Gastroesophageal sphincter (tissue), 4 donors: ENCODE data around the gene LRRC45. TPM values are rescaled to one million over a fixed set of nuclear protein-coding genes. Genes with fewer than 3 reads are reported as not detected.

Experiments
- ATAC-seq: fragments of 150-250 bp; one replicate; pipeline ENCODE4 v1.9.1; 2016; ENCODE audit warnings: mild to moderate bottlenecking, moderate library complexity
- H3K27ac ChIP-seq, 4 donors: fragments of 200-600 bp; sonication (generic) in 3 of 4; 1 replicate in 3 of 4; 2 replicates in 1 of 4; pipeline ENCODE4 v1.5.1; 2016 to 2019
- H3K27me3 ChIP-seq: fragments of 200-600 bp; sonication (generic); one replicate; pipeline ENCODE4 v1.5.1; 2019
- H3K36me3 ChIP-seq, 2 donors: fragments of 200-600 bp; sonication (generic); one replicate each; pipeline ENCODE4 v1.5.1; 2019; ENCODE audit warnings: control low read depth in 1 of 2
- H3K4me1 ChIP-seq, 3 donors: fragments of 200-600 bp; sonication (generic); 1 replicate in 2 of 3; 2 replicates in 1 of 3; pipeline ENCODE4 v1.5.1; 2016 to 2019; ENCODE audit warnings: control low read depth in 2 of 3
- H3K4me3 ChIP-seq, 2 donors: fragments of 200-600 bp; sonication (generic); one replicate each; pipeline ENCODE4 v1.5.1; 2019; ENCODE audit warnings: mild to moderate bottlenecking in 1 of 2, moderate library complexity in 1 of 2
- H3K9me3 ChIP-seq, 3 donors: fragments of 200-600 bp; sonication (generic); one replicate each; pipeline ENCODE4 v1.5.1; 2017 to 2019; ENCODE audit warnings: control low read depth in 2 of 3
- EP300 ChIP-seq: sonication (generic); formaldehyde crosslinking; IDR thresholded peaks from one replicate; pipeline ENCODE4 v1.6.1; 2017; ENCODE audit warnings: antibody characterized with exemption, mild to moderate bottlenecking
- POLR2A ChIP-seq, 2 donors: fragments of 450-650 bp; IDR thresholded peaks; one replicate each; pipeline ENCODE4 v1.6.1; 2017; ENCODE audit warnings: antibody characterized with exemption in 2 of 2, mild to moderate bottlenecking in 2 of 2, moderate library complexity in 1 of 2
- POLR2AphosphoS5 ChIP-seq: sonication (generic); formaldehyde crosslinking; IDR thresholded peaks from one replicate; pipeline ENCODE4 v1.6.1; 2017; ENCODE audit warnings: antibody characterized with exemption
- WGBS, 2 donors: methylation state at CpG; one replicate each; pipeline ENCODE4 v1.1.5; 2018; ENCODE audit warnings: low coverage in 1 of 2; 5-methylcytosine and 5-hydroxymethylcytosine counted together
- total RNA-seq, 4 donors: library from RNA; depleted of rRNA; stranded (reverse); fragments of >200 nt; gene quantifications; one replicate each; pipeline ENCODE4 v1.1.0, GENCODE V29; 2016
- TF ChIP-seq, protein P1 (sequence below), 4 experiments: fragments of 200-600 bp in 2 of 4; fragments of 450-650 bp in 2 of 4; sonication (generic) in 1 of 4; IDR thresholded peaks; one replicate each; pipeline ENCODE4 v1.5.1; 2017 to 2019; ENCODE audit warnings: antibody characterized with exemption in 4 of 4, mild to moderate bottlenecking in 2 of 4, moderate library complexity in 2 of 4

LRRC45 gene
- total RNA-seq, 4 donors from 2014 or later = 4.4 to 16.3 (median 12.4) TPM

DNA sequence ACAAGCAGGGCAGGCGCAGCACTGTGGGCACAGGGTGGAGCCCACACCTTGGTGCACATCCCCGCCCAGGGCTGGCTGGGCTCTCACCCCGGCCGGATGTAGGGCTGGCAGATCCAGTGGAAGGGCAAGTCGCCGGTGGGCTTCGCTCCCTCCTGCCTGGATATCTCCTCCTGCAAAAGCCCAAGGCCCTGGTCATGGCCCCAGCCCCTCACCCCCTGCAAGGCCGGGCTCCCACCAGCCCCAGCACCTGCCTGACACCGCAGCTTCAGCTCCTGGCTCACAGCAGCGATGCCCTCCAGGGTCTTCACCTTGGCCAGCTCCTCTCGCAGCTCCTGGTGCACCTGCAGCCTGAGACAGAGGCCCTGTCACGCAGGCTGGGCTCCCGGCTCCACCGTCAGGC is 37.5 kb downstream of the LRRC45 start:
- no CpG with 5 or more reads among the region's 14 CpGs for WGBS, 2 donors
- H3K4me3 ChIP-seq = no peak overlapping the region
- no peak overlapping the region for H3K27ac ChIP-seq
- no peaks in the 10 kb centered on the region for H3K27me3 ChIP-seq
- ATAC-seq = no peak
- TF ChIP-seq POLR2AphosphoS5 (no peak), EP300 (no peak), POLR2A (IDR thresholded peaks at IDR 0.05) (no peak)
- TF ChIP-seq, protein P1, sequence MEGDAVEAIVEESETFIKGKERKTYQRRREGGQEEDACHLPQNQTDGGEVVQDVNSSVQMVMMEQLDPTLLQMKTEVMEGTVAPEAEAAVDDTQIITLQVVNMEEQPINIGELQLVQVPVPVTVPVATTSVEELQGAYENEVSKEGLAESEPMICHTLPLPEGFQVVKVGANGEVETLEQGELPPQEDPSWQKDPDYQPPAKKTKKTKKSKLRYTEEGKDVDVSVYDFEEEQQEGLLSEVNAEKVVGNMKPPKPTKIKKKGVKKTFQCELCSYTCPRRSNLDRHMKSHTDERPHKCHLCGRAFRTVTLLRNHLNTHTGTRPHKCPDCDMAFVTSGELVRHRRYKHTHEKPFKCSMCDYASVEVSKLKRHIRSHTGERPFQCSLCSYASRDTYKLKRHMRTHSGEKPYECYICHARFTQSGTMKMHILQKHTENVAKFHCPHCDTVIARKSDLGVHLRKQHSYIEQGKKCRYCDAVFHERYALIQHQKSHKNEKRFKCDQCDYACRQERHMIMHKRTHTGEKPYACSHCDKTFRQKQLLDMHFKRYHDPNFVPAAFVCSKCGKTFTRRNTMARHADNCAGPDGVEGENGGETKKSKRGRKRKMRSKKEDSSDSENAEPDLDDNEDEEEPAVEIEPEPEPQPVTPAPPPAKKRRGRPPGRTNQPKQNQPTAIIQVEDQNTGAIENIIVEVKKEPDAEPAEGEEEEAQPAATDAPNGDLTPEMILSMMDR (IDR thresholded peaks at IDR 0.05) = no peak
- H3K4me1 ChIP-seq = peaks cover 0 to 19% (median 13%) of the 10 kb centered on the region in 3 donors
- peaks cover 0 to 87% of the 10 kb centered on the region in 2 donors for H3K36me3 ChIP-seq
- H3K9me3 ChIP-seq = no peaks in the 10 kb centered on the region

DNA sequence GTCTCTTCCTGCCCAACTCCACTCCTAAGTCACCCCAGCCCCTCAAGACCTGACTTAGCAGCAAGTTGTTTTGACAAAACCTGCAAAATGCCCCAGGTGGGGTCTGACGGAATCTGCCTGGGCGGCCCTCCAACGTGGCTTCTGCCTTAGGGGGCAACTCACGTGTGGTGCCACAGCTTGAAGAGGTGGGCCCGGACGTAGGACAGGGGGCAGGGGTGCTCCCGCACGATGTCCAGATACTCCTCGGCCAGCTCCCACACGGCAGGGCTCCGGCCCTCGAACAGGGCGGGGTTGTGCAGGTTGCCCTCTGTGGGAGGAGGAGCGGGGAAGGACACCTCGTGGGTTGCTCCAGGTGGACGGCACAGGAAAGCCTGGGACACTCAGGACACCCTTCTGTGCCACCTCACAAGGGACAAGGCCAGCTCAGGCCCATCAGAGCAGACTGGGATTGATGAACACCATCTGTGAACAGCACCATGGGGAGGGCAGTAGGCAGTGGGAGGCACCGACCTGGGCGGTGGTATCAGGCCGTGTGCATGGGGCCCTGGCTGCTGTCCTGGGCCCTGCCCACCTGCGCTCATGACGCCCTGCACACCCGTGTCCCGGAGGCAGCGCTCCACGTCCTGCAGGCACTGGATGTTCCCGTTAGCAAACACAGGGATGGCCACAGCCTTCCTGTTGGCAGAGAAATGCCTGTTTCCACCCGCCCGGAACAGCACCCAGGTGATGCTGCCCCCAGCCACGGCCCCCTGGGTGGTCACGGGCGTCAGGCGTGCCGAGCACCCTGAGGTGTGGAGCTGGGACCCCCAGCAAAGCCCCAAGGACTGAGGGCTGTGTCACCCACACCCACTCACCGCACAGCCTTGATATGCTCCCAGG is 38.2 kb downstream of the LRRC45 start:
- H3K4me3 ChIP-seq = no peak overlapping the region
- no peaks in the 10 kb centered on the region for H3K9me3 ChIP-seq
- WGBS, 2 donors = no CpG with 5 or more reads among the region's 34 CpGs
- H3K36me3 ChIP-seq = peaks cover 0 to 81% of the 10 kb centered on the region in 2 donors
- no peak for ATAC-seq
- peaks cover 0 to 24% (median 17%) of the 10 kb centered on the region in 3 donors for H3K4me1 ChIP-seq
- H3K27me3 ChIP-seq = no peaks in the 10 kb centered on the region
- H3K27ac ChIP-seq = no peak overlapping the region
- no peak for TF ChIP-seq POLR2A (IDR thresholded peaks at IDR 0.05)
- TF ChIP-seq, protein P1 (IDR thresholded peaks at IDR 0.05) = no peak
- TF ChIP-seq EP300 = no peak
- no peak for TF ChIP-seq POLR2AphosphoS5

DNA sequence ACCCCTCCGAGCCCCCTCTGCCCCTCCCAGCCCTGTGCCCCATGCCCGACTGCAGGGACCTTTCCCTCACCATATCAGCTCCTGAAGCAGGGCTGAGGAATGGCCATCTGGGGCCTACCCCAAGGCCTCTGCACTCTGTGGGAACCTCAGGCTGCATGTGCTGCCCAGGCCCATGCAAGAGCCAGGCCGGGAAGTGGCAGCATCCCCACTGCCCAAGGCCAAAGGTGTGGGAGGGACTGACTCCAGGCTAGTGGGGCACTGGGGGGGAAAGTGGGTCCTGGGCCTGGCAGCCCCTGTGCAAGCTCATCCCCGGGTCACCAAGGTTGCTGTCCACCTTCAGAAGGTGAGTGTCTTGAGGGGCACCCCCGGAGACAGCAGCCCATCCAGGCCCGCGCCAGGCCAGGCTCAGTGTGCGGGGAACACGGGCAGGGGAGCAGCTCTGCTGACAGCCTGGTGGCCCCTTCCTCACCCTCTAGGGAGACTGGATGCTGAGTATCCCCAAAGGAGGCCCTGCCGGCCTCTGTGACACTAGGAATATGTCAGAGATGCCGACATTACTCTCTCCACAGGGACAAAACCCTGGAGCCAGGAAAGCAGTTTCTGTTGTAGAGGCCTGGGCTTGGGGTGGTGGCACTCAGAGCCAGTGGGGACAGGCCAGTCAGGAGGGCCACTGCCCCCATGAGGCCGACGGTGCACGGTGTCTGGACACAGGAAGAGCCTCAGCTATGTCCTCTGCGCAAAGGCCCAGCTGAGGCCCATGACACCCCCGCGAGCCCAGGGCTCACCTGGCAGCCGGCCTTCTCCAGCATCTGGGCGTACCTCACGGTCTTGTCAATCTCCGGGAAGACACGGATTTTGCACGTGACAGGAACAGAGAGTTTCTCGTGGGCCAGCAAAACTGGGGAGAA is 39.2 kb downstream of the LRRC45 start:
- WGBS, 2 donors = 76% methylated on average over 11 of the region's 24 CpGs; no CpG with 5 or more reads in 1 of the 2 donors
- Histone ChIP-seq H3K27ac (no peak overlapping the region), H3K36me3 (peaks cover 0 to 70% of the 10 kb centered on the region in 2 donors), H3K9me3 (no peaks in the 10 kb centered on the region), H3K4me3 (no peak overlapping the region), H3K4me1 (peaks cover 0 to 29% (median 19%) of the 10 kb centered on the region in 3 donors), H3K27me3 (no peaks in the 10 kb centered on the region)
- ATAC-seq = no peak
- TF ChIP-seq POLR2A (IDR thresholded peaks at IDR 0.05) (no peak), POLR2AphosphoS5 (no peak)

DNA sequence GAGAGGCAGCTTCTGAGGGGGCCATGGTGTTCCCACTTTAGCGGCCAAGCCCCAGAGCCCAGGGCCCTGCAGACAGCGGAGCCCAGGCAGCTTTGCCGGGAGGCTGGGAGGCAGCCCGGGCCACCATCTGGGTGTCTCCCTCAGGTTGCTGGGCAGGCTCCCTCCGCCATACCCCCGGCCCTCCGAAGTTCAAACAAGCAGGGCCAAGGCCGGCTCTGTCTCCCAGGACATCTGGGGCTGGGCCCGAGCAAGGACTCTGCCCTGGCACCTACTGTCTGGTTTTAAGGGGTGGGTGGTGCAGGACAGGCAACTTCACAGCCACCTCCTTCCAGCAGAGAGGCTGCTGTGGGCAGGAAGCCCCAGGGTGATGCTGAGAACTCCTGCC is 39.9 kb downstream of the LRRC45 start:
- Histone ChIP-seq H3K4me1 (peaks cover 0 to 29% (median 19%) of the 10 kb centered on the region in 3 donors), H3K4me3 (no peak overlapping the region), H3K36me3 (peaks cover 0 to 64% of the 10 kb centered on the region in 2 donors), H3K27ac (no peak overlapping the region), H3K27me3 (no peaks in the 10 kb centered on the region), H3K9me3 (no peaks in the 10 kb centered on the region)
- TF ChIP-seq POLR2AphosphoS5 (no peak), POLR2A (IDR thresholded peaks at IDR 0.05) (no peak), EP300 (no peak)
- TF ChIP-seq, protein P1 (IDR thresholded peaks at IDR 0.05) = no peak
- WGBS, 2 donors = no CpG with 5 or more reads among the region's 9 CpGs
- no peak for ATAC-seq
